SK-MEL-5 (cell line): ENCODE measurements around the gene ZDHHC11. TPM values are rescaled to one million over a fixed set of nuclear protein-coding genes. Genes with fewer than 3 reads are reported as not detected.
"Not testable (repeated sequence)": the region's sequence is repeated elsewhere in the genome, so short reads cannot be mapped to it uniquely, and the experiment has no call there.

Source experiments
- DNase-seq: peaks from one replicate; pipeline ENCODE4 v3.0.0-alpha.2; 2016; ENCODE audit warnings: low read depth, low spot score
- in situ Hi-C: cut with HindIII; loops from 2 replicates; pipeline ENCODE4 v1.10.0; 2016; ENCODE audit warnings: low sequenced_read_pairs, high pct_unique_total_duplicates, low pct_unique_long_range_greater_than_20kb
- total RNA-seq: library from RNA; depleted of rRNA; stranded (reverse); fragments of >200 nt; shearing (Covaris generic); gene quantifications from 2 replicates; pipeline ENCODE4 v1.2.3, GENCODE V29; 2014

The ZDHHC11 gene
- total RNA-seq, 1 experiment from 2014 or later: 15.7 TPM

GRCh38 chr5:798505-799138 lies 52.2 kb downstream of the ZDHHC11 start:
- DNase-seq, in situ Hi-C loops: not testable (repeated sequence)

- DNase-seq, in situ Hi-C loops: not testable (repeated sequence)
These were observed 52.8 kb downstream of the ZDHHC11 start for GRCh38 chr5:797986-798385.

DNA sequence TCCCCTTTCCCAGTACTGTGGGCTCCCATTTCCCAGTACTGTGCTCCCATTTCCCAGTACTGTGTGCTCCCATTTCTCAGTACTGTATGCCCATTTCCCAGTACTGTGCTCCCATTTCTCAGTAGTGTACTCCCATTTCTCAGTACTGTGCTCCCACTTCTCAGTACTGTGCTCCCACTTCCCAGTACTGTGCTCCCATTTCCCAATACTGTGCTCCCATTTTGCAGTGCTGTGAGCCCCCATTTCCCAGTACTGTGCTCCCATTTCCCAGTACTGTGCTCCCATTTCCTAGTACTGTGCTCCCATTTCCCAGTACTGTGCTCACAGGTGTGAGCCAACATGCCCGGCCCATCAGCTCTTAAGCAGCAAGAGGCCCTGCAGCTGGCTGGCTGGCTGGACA lies 54.9 kb downstream of the ZDHHC11 start:
- in situ Hi-C loops, DNase-seq: not testable (repeated sequence)

DNA sequence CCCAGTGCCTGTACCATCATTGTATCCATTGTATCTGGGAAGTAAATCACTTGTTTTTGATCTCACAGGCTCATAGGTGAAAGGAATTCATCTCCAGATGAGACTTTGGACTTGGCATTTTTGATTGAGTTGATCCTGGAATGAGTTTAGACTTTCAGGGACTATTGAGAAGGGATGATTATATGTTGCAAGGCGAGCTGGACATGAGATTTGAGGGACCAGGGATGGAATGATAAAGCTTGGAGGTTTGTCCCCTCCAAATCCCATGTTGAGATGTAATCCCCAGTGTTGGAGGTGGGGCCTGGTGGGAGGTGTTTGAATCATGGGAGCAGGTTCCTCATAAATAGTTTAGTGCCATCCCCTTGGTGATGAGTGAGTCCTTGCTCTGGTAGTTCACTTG lies 55.8 kb downstream of the ZDHHC11 start:
- in situ Hi-C loops, DNase-seq: not testable (repeated sequence)

DNA sequence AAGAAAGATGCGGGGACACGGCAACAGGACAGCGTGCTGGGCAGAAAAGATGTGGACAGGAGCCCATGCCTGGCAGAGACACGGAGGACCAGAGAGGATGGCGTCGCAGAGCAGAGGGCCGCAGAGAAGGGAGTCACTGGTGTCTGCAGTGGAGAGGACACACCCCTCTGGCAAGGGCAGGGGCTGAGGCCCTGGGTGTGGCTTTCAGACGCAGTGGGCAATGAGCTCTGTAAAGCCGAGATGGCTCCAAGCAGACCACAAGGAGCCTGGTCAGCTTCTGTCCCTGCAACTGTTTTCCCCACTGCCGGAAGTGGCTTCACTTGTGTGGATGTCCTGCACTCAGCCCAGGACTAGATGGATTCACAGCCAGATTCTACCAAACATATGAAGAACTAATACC lies 62.1 kb downstream of the ZDHHC11 start:
- in situ Hi-C loops, DNase-seq: not testable (repeated sequence)

DNA sequence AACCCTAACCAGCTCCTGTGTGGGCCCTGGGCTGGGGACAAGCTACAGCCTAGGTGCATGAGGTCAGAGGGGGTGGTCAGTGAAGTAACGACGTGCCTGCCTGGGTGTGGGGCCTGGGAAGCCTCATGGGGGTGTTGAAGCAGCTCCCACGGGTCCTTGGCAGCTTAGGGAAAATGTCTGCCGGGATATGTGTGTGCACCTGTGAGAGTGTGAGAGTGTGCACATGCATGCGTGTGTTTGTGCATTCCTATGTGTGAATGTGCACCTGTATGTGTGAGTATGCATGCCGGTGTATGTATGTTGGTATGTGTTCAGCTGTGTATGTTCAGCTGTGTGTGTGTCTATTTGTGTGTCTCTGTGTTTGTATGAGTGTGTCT lies 62.9 kb downstream of the ZDHHC11 start:
- DNase-seq, in situ Hi-C loops: not testable (repeated sequence)

- DNase-seq, in situ Hi-C loops: not testable (repeated sequence)
These were observed 63.4 kb downstream of the ZDHHC11 start for GRCh38 chr5:787224-787856.

- DNase-seq, in situ Hi-C loops: not testable (repeated sequence)
These were observed 65.5 kb downstream of the ZDHHC11 start for GRCh38 chr5:785181-785705.

GRCh38 chr5:784428-785177 lies 66.2 kb downstream of the ZDHHC11 start, which contains the start of gene ZDHHC11B:
TSS of gene ZDHHC11B (minus strand) at chr5:784729. CDS start at chr5:766919, 17,810 bp downstream.
- peak; percentile 93 for DNase-seq
- in situ Hi-C loops: not testable (repeated sequence)

GRCh38 chr5:783881-784427 lies 66.8 kb downstream of the ZDHHC11 start:
- in situ Hi-C loops: not testable (repeated sequence)
- peak; percentile 42 for DNase-seq

GRCh38 chr5:783049-783802 lies 67.6 kb downstream of the ZDHHC11 start:
- in situ Hi-C loops, DNase-seq: not testable (repeated sequence)

GRCh38 chr5:782356-782755 lies 68.4 kb downstream of the ZDHHC11 start:
- in situ Hi-C loops, DNase-seq: not testable (repeated sequence)

- DNase-seq, in situ Hi-C loops: not testable (repeated sequence)
These were observed 70.2 kb downstream of the ZDHHC11 start for GRCh38 chr5:780571-780970.

GRCh38 chr5:778967-779366 lies 71.8 kb downstream of the ZDHHC11 start:
- DNase-seq, in situ Hi-C loops: not testable (repeated sequence)

GRCh38 chr5:778421-778820 lies 72.4 kb downstream of the ZDHHC11 start:
- in situ Hi-C loops, DNase-seq: not testable (repeated sequence)

GRCh38 chr5:777756-778161 lies 73.0 kb downstream of the ZDHHC11 start:
- in situ Hi-C loops: no loop called here
- DNase-seq: no peak
